Pancreas (tissue), 10 donors: ENCODE measurements around the gene TMC1. TPM values are rescaled to one million over a fixed set of nuclear protein-coding genes. Genes with fewer than 3 reads are reported as not detected.

Experiments used
- ATAC-seq, 4 donors: fragments of 200-7000 bp; cut with Tn5 transposase; one replicate each; pipeline versions ENCODE4 v1.8.0 to v1.9.1; 2020; ENCODE audit warnings: mild to moderate bottlenecking in 4 of 4, moderate library complexity in 4 of 4
- DNase-seq, 6 donors: peaks; one replicate each; pipeline ENCODE4 v3.0.0-alpha.2; 2020
- FAIRE-seq: peaks from 2 replicates; lab custom pipeline; 2012; peaks lifted over from hg19 to GRCh38; lab: Jason Lieb, UNC
- H3K27ac ChIP-seq, 4 donors: fragments of 200-600 bp; sonication (generic); 1 replicate in 3 of 4; 2 replicates in 1 of 4; pipeline versions ENCODE4 v1.5.0 to v1.8.0; 2020
- H3K27me3 ChIP-seq, 4 donors: fragments of 200-600 bp; one replicate each; pipeline ENCODE4 v1.8.0; 2021
- H3K36me3 ChIP-seq, 3 donors: fragments of 200-600 bp; sonication (generic) in 1 of 3; one replicate each; pipeline versions ENCODE4 v1.5.0 to v1.8.0; 2020 to 2021
- H3K4me1 ChIP-seq, 3 donors: fragments of 200-600 bp; one replicate each; pipeline ENCODE4 v1.8.0; 2021
- H3K4me3 ChIP-seq, 4 donors: fragments of 200-600 bp; sonication (generic) in 2 of 4; one replicate each; pipeline versions ENCODE4 v1.5.0 to v1.8.0; 2020 to 2021
- H3K9me3 ChIP-seq, 4 donors: fragments of 200-600 bp; one replicate each; pipeline ENCODE4 v1.8.0; 2021
- CTCF ChIP-seq, 4 donors: fragments of 200-600 bp; sonication (generic) in 3 of 4; IDR thresholded peaks; one replicate each; pipeline versions ENCODE4 v1.5.0 to v1.8.0; 2021; ENCODE audit warnings: antibody characterized with exemption in 4 of 4
- WGBS, 2 donors: extraction: QIAGEN DNeasy Blood & Tissue Kit; methylation state at CpG; one replicate each; pipeline ENCODE4 v1.1.7; 2013; 5-methylcytosine and 5-hydroxymethylcytosine counted together
- intact Hi-C, 3 donors: fragments of 100-400 bp; cut with DNase I; formaldehyde crosslinking; loops; one replicate each; pipeline versions ENCODE4 v1.11.1 to v1.14.2; 2022
- polyA plus RNA-seq, 2 donors: library from polyadenylated mRNA; stranded (reverse); fragments of 200-250 nt; gene quantifications; one replicate each; pipeline ENCODE4 v1.2.3, GENCODE V29; 2013
- total RNA-seq, 6 donors: library from RNA; stranded (reverse); fragmentation: NEBNext Ultra II Directional in 4 of 6; extraction: Animal tissue kit (Norgen Biotek cat#: 25700) in 4 of 6; gene quantifications; one replicate each; pipeline versions ENCODE4 v1.2.1 to v1.2.4, GENCODE V29; 2021 to 2023
- donor health status: healthy with polysubstance abuse.
- donor health status: DM: no; HTN: no; CAD: no; lungs with moderate emphysema.
- donor health status: DM: no; HTN: no; CAD: no.
- donor health status: control.
- donor health status: control.
- donor health status: Bipolar disorder and iron deficiency.
- donor health status: DM: yes; HTN: yes; CAD: no.
- donor health status: DM: no; HTN: no; CAD: no.
- donor health status: DM: no; HTN: no; CAD: no.
- donor health status: DM: yes; HTN: yes; CAD: no.

TMC1 gene
- total and polyA plus RNA-seq, 8 donors: not detected

DNA sequence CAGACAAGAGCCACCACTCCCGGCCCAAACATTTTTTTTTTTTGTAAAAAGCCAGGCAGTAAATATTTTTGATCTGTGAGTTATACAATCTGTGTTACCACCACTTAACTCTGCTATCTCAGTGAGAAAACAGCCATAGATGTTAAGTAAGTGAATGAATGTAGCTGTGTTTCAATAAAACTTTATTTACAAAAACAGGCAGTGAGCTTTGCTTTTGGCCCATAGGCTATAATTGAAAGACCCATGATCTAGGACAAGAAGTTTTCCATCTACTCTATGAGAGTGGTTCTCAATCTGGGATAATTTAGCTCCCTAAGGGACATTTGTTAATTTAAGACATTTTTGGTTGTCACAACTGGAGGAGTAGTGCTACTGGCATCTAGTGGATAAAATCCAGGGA is 91.0 kb downstream of the TMC1 start:
- 87 to 90% methylated on average over 1 of the region's 1 CpG for WGBS, 2 donors
- DNase-seq (no peak), FAIRE-seq (no peak), ATAC-seq (no peak)
- Histone ChIP-seq H3K36me3 (no peaks in the 10 kb centered on the region), H3K4me3 (no peak overlapping the region), H3K9me3 (no peaks in the 10 kb centered on the region), H3K27me3 (no peaks in the 10 kb centered on the region), H3K4me1 (no peaks in the 10 kb centered on the region), H3K27ac (no peak overlapping the region)
- TF ChIP-seq CTCF (IDR thresholded peaks at IDR 0.05): no peak
- intact Hi-C loops: no loop called here

DNA sequence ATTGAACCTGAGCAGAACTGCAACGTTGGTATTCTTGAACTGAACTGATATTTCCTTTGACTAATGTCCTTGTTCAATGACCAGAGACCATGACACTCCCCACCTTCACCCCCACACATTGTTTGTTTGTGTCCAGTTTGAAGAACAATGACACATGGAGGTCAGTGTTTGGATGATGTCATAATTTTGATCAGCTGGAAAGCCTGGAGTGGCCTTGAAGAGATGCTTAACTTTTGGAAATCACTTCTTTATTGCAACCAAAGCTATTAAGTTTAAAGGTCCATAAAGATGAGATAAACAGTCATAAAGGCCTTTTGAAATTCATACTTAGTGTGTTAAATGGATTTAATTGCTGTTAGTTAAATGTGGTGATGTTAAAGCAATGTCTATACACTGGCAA is 92.7 kb downstream of the TMC1 start:
- Histone ChIP-seq H3K9me3 (no peaks in the 10 kb centered on the region), H3K27me3 (peaks cover 0 to 4% (median 0%) of the 10 kb centered on the region in 4 donors), H3K4me1 (no peaks in the 10 kb centered on the region), H3K4me3 (no peak overlapping the region), H3K27ac (no peak overlapping the region), H3K36me3 (no peaks in the 10 kb centered on the region)
- ATAC-seq (no peak), FAIRE-seq (no peak), DNase-seq (no peak)
- no peak for TF ChIP-seq CTCF (IDR thresholded peaks at IDR 0.05)
- intact Hi-C loops: no loop called here
- 22 to 29% methylated on average over 1 of the region's 1 CpG for WGBS, 2 donors

DNA sequence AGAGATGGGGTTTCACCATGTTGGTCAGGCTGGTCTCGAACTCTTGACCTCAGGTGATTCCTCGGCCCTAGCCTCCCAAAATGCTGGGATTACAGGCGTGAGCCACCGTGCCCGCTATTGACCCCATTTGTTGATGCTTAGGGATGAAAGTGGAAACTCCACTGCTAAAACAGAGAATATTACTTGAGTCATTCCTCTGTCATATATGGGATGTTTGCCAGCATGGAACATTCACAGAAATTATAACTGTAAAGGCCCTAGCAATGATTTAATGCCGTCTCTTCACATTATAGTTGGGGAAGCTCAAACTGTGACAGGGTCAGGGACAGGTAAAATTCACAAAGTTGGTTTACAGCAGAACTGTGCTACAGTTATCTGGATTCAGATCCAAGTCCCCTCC is 94.5 kb downstream of the TMC1 start:
- no peak for DNase-seq
- Histone ChIP-seq H3K4me3 (no peak overlapping the region), H3K4me1 (no peaks in the 10 kb centered on the region), H3K27me3 (peaks cover 0 to 4% (median 0%) of the 10 kb centered on the region in 4 donors), H3K9me3 (no peaks in the 10 kb centered on the region), H3K36me3 (no peaks in the 10 kb centered on the region), H3K27ac (no peak overlapping the region)
- intact Hi-C loops: no loop called here
- ATAC-seq: no peak
- WGBS, 2 donors: 85% methylated on average over 6 of the region's 6 CpGs
- TF ChIP-seq CTCF (IDR thresholded peaks at IDR 0.05): no peak
- FAIRE-seq: no peak

GRCh38 chr9:72618811-72619210 is 97.4 kb downstream of the TMC1 start:
- Histone ChIP-seq H3K4me3 (no peak overlapping the region), H3K27me3 (peaks cover 0 to 4% (median 0%) of the 10 kb centered on the region in 4 donors), H3K27ac (no peak overlapping the region), H3K9me3 (no peaks in the 10 kb centered on the region), H3K4me1 (no peaks in the 10 kb centered on the region), H3K36me3 (no peaks in the 10 kb centered on the region)
- intact Hi-C loops: no loop called here
- DNase-seq (no peak), FAIRE-seq (no peak), ATAC-seq (no peak)
- WGBS, 2 donors: 91 to 92% methylated on average over 2 of the region's 2 CpGs
- TF ChIP-seq CTCF (IDR thresholded peaks at IDR 0.05): no peak

DNA sequence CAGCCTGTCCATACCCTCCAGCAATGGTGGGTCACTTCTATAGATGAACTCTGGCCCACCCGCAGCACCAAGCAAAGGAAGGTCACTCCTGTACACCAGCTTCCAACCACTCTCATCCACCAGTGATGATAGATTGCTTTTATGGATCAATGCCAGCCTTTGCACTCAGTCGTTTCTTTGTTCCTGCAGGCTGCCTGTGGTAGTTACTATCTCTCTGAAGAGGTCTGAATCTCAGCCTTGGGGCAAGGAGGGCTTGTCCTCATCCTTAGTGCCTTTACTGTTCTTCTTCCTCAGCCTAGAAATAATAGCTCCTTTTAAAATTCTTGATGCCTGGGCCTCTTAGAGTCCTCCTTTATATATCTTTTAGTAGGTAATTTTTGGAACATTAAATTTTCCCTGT is 100.8 kb downstream of the TMC1 start:
- TF ChIP-seq CTCF (IDR thresholded peaks at IDR 0.05): no peak
- FAIRE-seq: no peak
- no peak overlapping the region for H3K4me3 ChIP-seq
- no peaks in the 10 kb centered on the region for H3K4me1 ChIP-seq
- H3K27ac ChIP-seq: no peak overlapping the region
- ATAC-seq: no peak
- no peaks in the 10 kb centered on the region for H3K36me3 ChIP-seq
- no peak for DNase-seq
- H3K27me3 ChIP-seq: peaks cover 0 to 4% (median 0%) of the 10 kb centered on the region in 4 donors
- WGBS, 2 donors: 45 to 51% methylated on average over 2 of the region's 2 CpGs
- H3K9me3 ChIP-seq: no peaks in the 10 kb centered on the region
- intact Hi-C loops: no loop called here
